DND-41 (cell line): ENCODE measurements around the gene IGSF9.

Source experiments
- ATAC-seq: fragments of 200-7000 bp; cut with Tn5 transposase; 3 replicates; pipeline ENCODE4 v1.9.1; 2021; ENCODE audit warnings: low read depth; ENCODE audit not compliant: insufficient read depth
- DNase-seq: peaks from one replicate; pipeline ENCODE4 v3.0.0-alpha.2; 2020
- H2AFZ ChIP-seq: 2 replicates; pipeline ENCODE4 v1.6.0; 2012; ENCODE audit warnings: low read depth, low read length
- H3K27ac ChIP-seq: 2 replicates; pipeline ENCODE4 v1.5.1; 2012; ENCODE audit warnings: low read length, inconsistent platforms
- H3K27me3 ChIP-seq: fragments of 200-600 bp; sonication (generic); 2 replicates; pipeline ENCODE4 v1.6.0; 2012; ENCODE audit warnings: low read length, mild to moderate bottlenecking, inconsistent platforms; ENCODE audit not compliant: insufficient read depth, poor library complexity
- H3K36me3 ChIP-seq: 2 replicates; pipeline ENCODE4 v1.5.1; 2012; ENCODE audit warnings: low read length, inconsistent platforms; ENCODE audit not compliant: insufficient read depth
- H3K4me1 ChIP-seq: 2 replicates; pipeline ENCODE4 v1.5.1; 2012; ENCODE audit warnings: mild to moderate bottlenecking, low read length; ENCODE audit not compliant: insufficient read depth
- H3K4me2 ChIP-seq: 2 replicates; pipeline ENCODE4 v1.6.0; 2012; ENCODE audit warnings: mild to moderate bottlenecking, moderate library complexity, low read length, inconsistent platforms; ENCODE audit not compliant: insufficient read depth
- H3K4me3 ChIP-seq, 2 experiments: fragments of 200-600 bp in 1 of 2; shearing (Covaris generic) in 1 of 2; 2 replicates each; pipeline ENCODE4 v1.5.1; 2012 to 2016; ENCODE audit warnings: inconsistent platforms in 2 of 2, low read length in 2 of 2, mild to moderate bottlenecking in 2 of 2, low read depth in 1 of 2, moderate library complexity in 1 of 2
- H3K79me2 ChIP-seq: 2 replicates; pipeline ENCODE4 v1.6.0; 2012; ENCODE audit warnings: low read length, inconsistent platforms; ENCODE audit not compliant: insufficient read depth
- H3K9ac ChIP-seq: 2 replicates; pipeline ENCODE4 v1.6.0; 2012; ENCODE audit warnings: low read depth, mild to moderate bottlenecking, inconsistent platforms, low read length, moderate library complexity
- H3K9me3 ChIP-seq: 2 replicates; pipeline ENCODE4 v1.5.1; 2012; ENCODE audit warnings: low read length, moderate library complexity, mild to moderate bottlenecking, inconsistent platforms; ENCODE audit not compliant: insufficient read depth, severe bottlenecking
- H4K20me1 ChIP-seq: 2 replicates; pipeline ENCODE4 v1.6.0; 2012; ENCODE audit warnings: low read length; ENCODE audit not compliant: insufficient read depth
- CTCF ChIP-seq: IDR thresholded peaks from 2 replicates; pipeline ENCODE4 v1.5.1; 2012; ENCODE audit warnings: borderline replicate concordance, low read length, moderate library complexity, mild to moderate bottlenecking; ENCODE audit not compliant: poor library complexity, severe bottlenecking; ENCODE audit errors: extremely low read depth
- EZH2 ChIP-seq: IDR thresholded peaks from 3 replicates; pipeline ENCODE4 v1.6.1; 2012; ENCODE audit warnings: borderline replicate concordance, low read depth, mild to moderate bottlenecking, moderate library complexity, low read length, inconsistent platforms; ENCODE audit not compliant: severe bottlenecking

Gene IGSF9

GRCh38 chr1:159943278-159943640 lies 2.2 kb downstream of the IGSF9 start:
- TF ChIP-seq CTCF (no peak), EZH2 (no peak)

DNA sequence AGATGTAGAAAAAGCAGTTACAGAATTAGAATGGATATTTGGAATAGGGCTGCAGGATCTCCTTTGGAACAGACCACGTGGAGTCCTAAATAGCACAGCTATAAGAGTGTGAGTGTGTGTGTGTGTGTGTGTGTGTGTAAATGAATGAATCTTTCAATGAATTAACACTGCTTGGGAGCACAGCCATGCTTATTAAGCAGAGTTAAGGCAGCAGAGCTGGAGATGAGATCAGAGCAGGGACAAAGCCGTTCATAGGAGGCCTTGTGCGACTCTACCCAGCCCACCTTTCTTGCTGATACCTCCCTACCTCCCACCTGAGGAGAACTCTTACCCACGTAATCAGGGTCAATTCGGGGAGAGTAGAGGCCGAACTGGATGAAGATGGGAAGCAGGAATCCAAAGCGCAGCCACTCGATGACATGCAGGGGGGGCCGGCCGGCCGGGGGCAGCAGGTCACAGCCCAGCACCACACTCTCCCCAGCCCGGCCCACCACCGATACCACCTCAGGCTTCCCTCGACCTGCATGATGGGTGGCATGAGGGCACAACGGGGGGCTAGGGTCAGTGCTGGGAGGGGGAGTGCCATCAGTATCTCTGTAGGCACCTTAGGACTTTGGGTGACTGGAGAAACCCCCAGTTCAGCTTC lies 2.7 kb downstream of the IGSF9 start:
- Histone ChIP-seq H4K20me1 (no peaks in the 10 kb centered on the region; the same call in 1 of the 2 replicates), H3K9me3 (no peaks in the 10 kb centered on the region), H3K4me3 (no peak overlapping the region), H3K4me2 (no peak overlapping the region), H3K9ac (no peak overlapping the region), H2AFZ (no peak overlapping the region), H3K27ac (no peak overlapping the region), H3K27me3 (peaks cover 59% of the 10 kb centered on the region), H3K79me2 (no peaks in the 10 kb centered on the region), H3K36me3 (no peaks in the 10 kb centered on the region), H3K4me1 (peaks cover 6% of the 10 kb centered on the region)
- TF ChIP-seq CTCF (no peak), EZH2 (no peak)
- no peak for DNase-seq
- no peak for ATAC-seq

More at GRCh38 chr1:159943278-159943640, 2.2 kb downstream of the IGSF9 start:
- Histone ChIP-seq H3K4me1 (peaks cover 6% of the 10 kb centered on the region), H3K36me3 (no peaks in the 10 kb centered on the region), H3K4me2 (no peak overlapping the region), H3K79me2 (no peaks in the 10 kb centered on the region), H3K9me3 (no peaks in the 10 kb centered on the region), H4K20me1 (no peaks in the 10 kb centered on the region; the same call in 1 of the 2 replicates), H3K27ac (no peak overlapping the region), H3K27me3 (peaks cover 63% of the 10 kb centered on the region), H2AFZ (no peak overlapping the region), H3K4me3 (no peak overlapping the region), H3K9ac (no peak overlapping the region)
- ATAC-seq (no peak), DNase-seq (no peak)

- TF ChIP-seq CTCF, result no peak
- TF ChIP-seq EZH2, result no peak
- Histone ChIP-seq H3K9me3 (no peaks in the 10 kb centered on the region), H3K9ac (no peak overlapping the region), H2AFZ (no peak overlapping the region), H3K79me2 (no peaks in the 10 kb centered on the region), H3K4me2 (no peak overlapping the region), H3K4me1 (peaks cover 6% of the 10 kb centered on the region), H4K20me1 (no peaks in the 10 kb centered on the region; the same call in 1 of the 2 replicates), H3K27ac (no peak overlapping the region), H3K27me3 (peaks cover 57% of the 10 kb centered on the region), H3K36me3 (no peaks in the 10 kb centered on the region), H3K4me3 (no peak overlapping the region)
- no peak for ATAC-seq
- no peak for DNase-seq
These were observed 3.5 kb downstream of the IGSF9 start for GRCh38 chr1:159941591-159942560.
